GM19351 (cell line): ENCODE measurements around the gene SSNA1.

ENCODE experiments used
- ATAC-seq: cut with Tn5 transposase; IDR thresholded peaks from one replicate; pipeline ENCODE4 v1.9.1; 2021; ENCODE audit warnings: mild to moderate bottlenecking, moderate library complexity; ENCODE audit not compliant: unreplicated experiment

SSNA1 gene

GRCh38 chr9:137198051-137198901 lies 9.8 kb downstream of the SSNA1 start:
- no peak for ATAC-seq

- no peak for ATAC-seq
These were observed 10.4 kb downstream of the SSNA1 start for GRCh38 chr9:137198902-137199283.

- ATAC-seq: no peak
These were observed 11.1 kb downstream of the SSNA1 start for GRCh38 chr9:137199411-137200121.

- peak; percentile 82 for ATAC-seq
These were observed 12.1 kb downstream of the SSNA1 start, which contains the start of gene TPRN for GRCh38 chr9:137200311-137201204. TSS of gene TPRN (minus strand) at chr9:137200741. CDS start at chr9:137200711, 30 bp downstream.

GRCh38 chr9:137201205-137201868 lies 12.9 kb downstream of the SSNA1 start:
- ATAC-seq: no peak

GRCh38 chr9:137202966-137203365 lies 14.5 kb downstream of the SSNA1 start:
- no peak for ATAC-seq

GRCh38 chr9:137204731-137205125 lies 16.3 kb downstream of the SSNA1 start:
- no peak for ATAC-seq

GRCh38 chr9:137205126-137206069 lies 16.9 kb downstream of the SSNA1 start, which contains the start of the genes NDOR1 and TMEM203:
TSS of gene NDOR1 (plus strand) at chr9:137205700. CDS start at chr9:137205778, 78 bp downstream.
TSS of gene TMEM203 (minus strand) at chr9:137205648. CDS start at chr9:137205414, 234 bp downstream.
- peak; percentile 55 for ATAC-seq

GRCh38 chr9:137206602-137207001 lies 18.1 kb downstream of the SSNA1 start:
- ATAC-seq: no peak

- ATAC-seq: no peak
These were observed 23.1 kb downstream of the SSNA1 start for GRCh38 chr9:137211532-137211931.

GRCh38 chr9:137212520-137212919 lies 24.0 kb downstream of the SSNA1 start:
- ATAC-seq: no peak

GRCh38 chr9:137213160-137214060 lies 24.9 kb downstream of the SSNA1 start:
- ATAC-seq: no peak

- ATAC-seq: no peak
These were observed 26.1 kb downstream of the SSNA1 start for GRCh38 chr9:137214620-137215019.

- ATAC-seq: no peak
These were observed 26.9 kb downstream of the SSNA1 start for GRCh38 chr9:137215196-137215986.

- no peak for ATAC-seq
These were observed 27.9 kb downstream of the SSNA1 start for GRCh38 chr9:137216188-137216965.
